Kasumi-1 (cell line): ENCODE data around the gene PROSER3.
"Not testable (repeated sequence)": the region's sequence is repeated elsewhere in the genome, so short reads cannot be mapped to it uniquely, and the experiment has no call there.

ENCODE experiments used
- DNase-seq, 2 experiments: peaks; one replicate each; lab custom pipeline; 2025; lab: John Stamatoyannopoulos, UW

PROSER3 gene

GRCh38 chr19:35722461-35722860 is 35.5 kb upstream of the PROSER3 start:
- DNase-seq: no peak

GRCh38 chr19:35722897-35723296 is 35.1 kb upstream of the PROSER3 start:
- DNase-seq: no peak

- no peak for DNase-seq
These were observed 34.3 kb upstream of the PROSER3 start for GRCh38 chr19:35723671-35724070.

GRCh38 chr19:35724132-35724531 is 33.8 kb upstream of the PROSER3 start:
- DNase-seq: not testable (repeated sequence)

- DNase-seq: no peak
These were observed 33.4 kb upstream of the PROSER3 start for GRCh38 chr19:35724560-35724959.

GRCh38 chr19:35725216-35725861 is 32.6 kb upstream of the PROSER3 start:
- no peak for DNase-seq

- no peak for DNase-seq
These were observed 30.7 kb upstream of the PROSER3 start for GRCh38 chr19:35727053-35727955.

GRCh38 chr19:35727956-35728706 is 29.8 kb upstream of the PROSER3 start:
- no peak for DNase-seq

- DNase-seq: no peak
These were observed 29.0 kb upstream of the PROSER3 start for GRCh38 chr19:35729021-35729420.

GRCh38 chr19:35729763-35730162 is 28.2 kb upstream of the PROSER3 start:
- DNase-seq: no peak

GRCh38 chr19:35730326-35730725 is 27.6 kb upstream of the PROSER3 start:
- no peak for DNase-seq

GRCh38 chr19:35731353-35731752 is 26.6 kb upstream of the PROSER3 start:
- DNase-seq: no peak

GRCh38 chr19:35731779-35732405 is 26.1 kb upstream of the PROSER3 start:
- DNase-seq: no peak

- no peak for DNase-seq
These were observed 25.3 kb upstream of the PROSER3 start for GRCh38 chr19:35732540-35733179.

- no peak for DNase-seq
These were observed 24.5 kb upstream of the PROSER3 start for GRCh38 chr19:35733180-35734125.

GRCh38 chr19:35734273-35734672 is 23.7 kb upstream of the PROSER3 start:
- no peak for DNase-seq

- DNase-seq: no peak
These were observed 23.1 kb upstream of the PROSER3 start for GRCh38 chr19:35734889-35735288.

GRCh38 chr19:35736913-35737886 is 20.8 kb upstream of the PROSER3 start:
- DNase-seq: no peak
